Measurements from ENCODE around the gene MME. TPM values are rescaled to one million over a fixed set of nuclear protein-coding genes. Genes with fewer than 3 reads are reported as not detected.

MME gene
- total RNA-seq, 1 experiment from 2014 or later: 23.9 TPM

- Mint-ChIP-seq H3K36me3 (no peaks in the 10 kb centered on the region), H3K27me3 (ENCODE audit: low read depth) (no peaks in the 10 kb centered on the region), H3K4me1 (peaks cover 17% of the 10 kb centered on the region), H3K4me3 (no peak overlapping the region), H3K27ac (no peak overlapping the region), H3K9me3 (peaks cover 3% of the 10 kb centered on the region)
- ChIA-PET POLR2A (interaction anchor here (0.6 kb wide), 1 partner anchor 45 kb away, joined by 4 read pairs; no protein-coding TSS in a partner anchor), CTCF (no interaction called here)
- TF ChIP-seq ZNF232 (CRISPR knock-in tag; IDR thresholded peaks at IDR 0.05): no peak
- TF ChIP-seq, protein P1, sequence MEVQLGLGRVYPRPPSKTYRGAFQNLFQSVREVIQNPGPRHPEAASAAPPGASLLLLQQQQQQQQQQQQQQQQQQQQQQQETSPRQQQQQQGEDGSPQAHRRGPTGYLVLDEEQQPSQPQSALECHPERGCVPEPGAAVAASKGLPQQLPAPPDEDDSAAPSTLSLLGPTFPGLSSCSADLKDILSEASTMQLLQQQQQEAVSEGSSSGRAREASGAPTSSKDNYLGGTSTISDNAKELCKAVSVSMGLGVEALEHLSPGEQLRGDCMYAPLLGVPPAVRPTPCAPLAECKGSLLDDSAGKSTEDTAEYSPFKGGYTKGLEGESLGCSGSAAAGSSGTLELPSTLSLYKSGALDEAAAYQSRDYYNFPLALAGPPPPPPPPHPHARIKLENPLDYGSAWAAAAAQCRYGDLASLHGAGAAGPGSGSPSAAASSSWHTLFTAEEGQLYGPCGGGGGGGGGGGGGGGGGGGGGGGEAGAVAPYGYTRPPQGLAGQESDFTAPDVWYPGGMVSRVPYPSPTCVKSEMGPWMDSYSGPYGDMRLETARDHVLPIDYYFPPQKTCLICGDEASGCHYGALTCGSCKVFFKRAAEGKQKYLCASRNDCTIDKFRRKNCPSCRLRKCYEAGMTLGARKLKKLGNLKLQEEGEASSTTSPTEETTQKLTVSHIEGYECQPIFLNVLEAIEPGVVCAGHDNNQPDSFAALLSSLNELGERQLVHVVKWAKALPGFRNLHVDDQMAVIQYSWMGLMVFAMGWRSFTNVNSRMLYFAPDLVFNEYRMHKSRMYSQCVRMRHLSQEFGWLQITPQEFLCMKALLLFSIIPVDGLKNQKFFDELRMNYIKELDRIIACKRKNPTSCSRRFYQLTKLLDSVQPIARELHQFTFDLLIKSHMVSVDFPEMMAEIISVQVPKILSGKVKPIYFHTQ (CRISPR knock-in tag; IDR thresholded peaks at IDR 0.05): no peak
- no peak for TF ChIP-seq FOXP4 (CRISPR knock-in tag; IDR thresholded peaks at IDR 0.05)
- no peak for TF ChIP-seq ZSCAN18 (CRISPR knock-in tag; IDR thresholded peaks at IDR 0.05)
- TF ChIP-seq USF1 (CRISPR knock-in tag; IDR thresholded peaks at IDR 0.05): no peak
- no peak for TF ChIP-seq TP53 (CRISPR knock-in tag; IDR thresholded peaks at IDR 0.05)
- no peak for TF ChIP-seq TEAD1 (CRISPR knock-in tag; IDR thresholded peaks at IDR 0.05)
- TF ChIP-seq PRRX2 (CRISPR knock-in tag; IDR thresholded peaks at IDR 0.05): no peak
- TF ChIP-seq ZNF416 (CRISPR knock-in tag; IDR thresholded peaks at IDR 0.05): no peak
- no peak for TF ChIP-seq ZNF317 (CRISPR knock-in tag; IDR thresholded peaks at IDR 0.05; ENCODE audit: borderline replicate concordance, low read depth)
- no peak for TF ChIP-seq RORB (CRISPR knock-in tag; IDR thresholded peaks at IDR 0.05)
- DNase-seq (ENCODE audit: low spot score) (no peak), ATAC-seq (no peak)
These were observed 49.3 kb downstream of the MME start for GRCh38 chr3:155129396-155129795.

DNA sequence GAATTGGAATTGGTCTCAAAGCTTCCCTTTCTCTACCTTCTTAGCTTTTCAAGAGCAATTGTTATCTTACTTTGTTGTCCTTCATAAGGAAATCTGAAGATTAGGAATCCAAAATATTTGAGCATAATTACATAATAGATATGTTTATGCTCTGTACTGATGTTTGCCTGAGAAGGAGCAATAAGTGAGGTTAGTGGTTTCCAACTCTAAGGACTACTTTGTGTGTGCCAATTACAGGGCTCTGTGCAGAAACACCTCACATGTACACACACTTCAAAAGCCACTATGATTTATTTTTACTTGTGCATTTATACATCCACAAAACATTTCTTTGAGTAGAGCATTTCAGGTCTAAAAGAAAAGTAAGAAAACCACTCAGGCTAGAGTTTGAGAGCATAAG, 49.9 kb downstream of the MME start:
- TF ChIP-seq STAT6 (CRISPR knock-in tag; conservative IDR thresholded peaks at IDR 0.05; ENCODE audit: low read depth): no peak
- no peak for TF ChIP-seq MYBL2 (CRISPR knock-in tag; IDR thresholded peaks at IDR 0.05)
- TF ChIP-seq ATF6 (CRISPR knock-in tag; IDR thresholded peaks at IDR 0.05): no peak
- TF ChIP-seq ZNF263 (CRISPR knock-in tag; IDR thresholded peaks at IDR 0.05; ENCODE audit: low read depth): no peak
- no peak for TF ChIP-seq ATF1 (CRISPR knock-in tag; IDR thresholded peaks at IDR 0.05)
- H3K4me1 Mint-ChIP-seq: peaks cover 17% of the 10 kb centered on the region
- H3K4me3 Mint-ChIP-seq: no peak overlapping the region
- no peak for DNase-seq (ENCODE audit: low spot score)
- ChIA-PET CTCF (no interaction called here), POLR2A (no interaction called here)
- no peak overlapping the region for H3K27ac Mint-ChIP-seq
- no peak for ATAC-seq
- no peaks in the 10 kb centered on the region for H3K36me3 Mint-ChIP-seq
- no peaks in the 10 kb centered on the region for H3K27me3 Mint-ChIP-seq (ENCODE audit: low read depth)
- peaks cover 4% of the 10 kb centered on the region for H3K9me3 Mint-ChIP-seq

All from WTC11 (cell line).